Right renal pelvis (tissue), 4 donors: ENCODE measurements around the gene CCDC169. TPM values are rescaled to one million over a fixed set of nuclear protein-coding genes. Genes with fewer than 3 reads are reported as not detected.

Experiments
- DNase-seq, 4 donors: peaks; one replicate each; pipeline ENCODE4 v3.0.0-alpha.2; 2013; ENCODE audit warnings: low read depth in 4 of 4, low spot score in 3 of 4, missing footprints in 1 of 4
- polyA plus RNA-seq, 4 donors: library from polyadenylated mRNA; unstranded; fragments of 120-200 nt; gene quantifications; one replicate each; pipeline ENCODE4 v1.2.1, GENCODE V29; 2013; ENCODE audit not compliant: insufficient read length in 4 of 4

CCDC169 gene
- polyA plus RNA-seq, 4 donors, result 4.2 to 6.9 (median 5.8) TPM

DNA sequence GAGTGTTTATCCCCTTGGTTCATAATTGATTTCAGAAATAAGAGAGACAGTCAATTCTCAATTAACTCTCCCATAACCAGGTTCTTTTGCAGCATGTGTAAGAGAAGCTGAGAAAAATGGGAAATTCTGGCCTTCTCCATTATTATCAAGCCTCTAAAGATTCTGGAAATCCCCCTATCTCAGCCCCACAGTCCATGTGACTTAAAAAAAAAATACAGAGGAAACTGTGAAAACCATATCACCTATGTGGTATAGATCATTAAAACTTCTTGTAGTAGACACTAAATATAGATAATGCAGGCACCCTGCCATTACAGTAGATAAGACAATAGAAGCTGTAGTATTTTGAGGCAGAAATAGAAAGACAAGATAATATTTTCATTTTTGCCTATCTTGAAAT, 48.9 kb downstream of the CCDC169 start:
- no peak for DNase-seq

DNA sequence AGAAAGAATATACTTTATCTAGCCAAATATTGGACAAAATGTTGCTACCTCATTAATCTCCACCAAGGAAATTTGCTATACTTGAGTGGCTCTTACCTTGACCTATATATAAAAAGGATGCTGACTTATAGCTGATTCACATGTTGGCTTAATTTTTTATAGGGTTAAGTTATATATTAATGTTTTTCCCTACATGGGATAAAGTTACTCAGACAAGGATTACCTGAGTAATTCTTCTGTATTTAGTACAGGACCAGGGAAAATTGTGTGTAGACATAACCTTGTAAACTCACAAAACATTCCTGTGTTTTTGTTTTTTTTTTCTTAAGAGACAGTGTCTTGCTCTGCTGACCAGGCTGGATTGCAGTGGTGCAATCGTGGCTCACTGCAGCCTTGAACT, 52.6 kb downstream of the CCDC169 start:
- no peak for DNase-seq

DNA sequence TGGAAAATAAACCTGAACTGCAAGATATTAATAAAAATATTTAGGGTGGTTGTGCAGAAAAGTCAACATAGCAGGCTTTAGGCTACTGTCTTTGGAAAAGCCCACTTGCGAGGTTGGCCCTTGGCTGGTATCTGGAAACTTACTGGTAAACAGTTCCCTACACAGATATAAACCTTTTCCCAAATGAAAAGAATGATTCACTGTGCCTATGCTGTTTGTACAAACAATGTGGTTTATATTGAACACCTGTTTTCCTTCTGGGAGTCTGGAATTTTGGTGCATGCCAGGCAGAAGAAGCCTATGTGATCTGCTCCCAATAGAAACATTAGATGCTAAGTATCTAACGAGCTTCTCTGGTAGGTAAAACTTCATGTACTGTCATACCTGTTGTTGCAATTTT, 53.5 kb downstream of the CCDC169 start:
- DNase-seq, result no peak

- no peak for DNase-seq
Measured at GRCh38 chr13:36242761-36243160, 54.9 kb downstream of the CCDC169 start.

DNA sequence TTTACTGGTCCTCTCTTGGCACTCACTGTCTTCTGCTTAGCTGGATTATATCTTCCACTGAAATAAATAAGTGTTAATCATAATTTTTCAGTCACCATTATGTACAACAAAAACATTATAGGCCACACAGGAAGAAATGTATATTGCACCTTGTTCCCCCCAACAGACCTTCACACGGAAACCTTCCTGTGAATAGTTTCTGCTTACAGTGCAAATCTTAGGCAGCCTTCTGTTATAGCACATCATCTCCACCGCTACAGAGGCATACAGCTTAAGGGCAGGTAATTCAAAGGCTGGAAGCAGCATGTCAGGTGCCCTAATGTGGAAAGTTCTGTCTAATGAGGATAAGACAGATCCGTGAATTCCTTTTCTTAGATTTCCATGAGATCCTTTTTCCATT, 66.4 kb downstream of the CCDC169 start:
- no peak for DNase-seq

GRCh38 chr13:36224730-36225129, 72.9 kb downstream of the CCDC169 start:
- no peak for DNase-seq

- DNase-seq, result no peak
Measured at GRCh38 chr13:36219883-36220282, 77.7 kb downstream of the CCDC169 start.

DNA sequence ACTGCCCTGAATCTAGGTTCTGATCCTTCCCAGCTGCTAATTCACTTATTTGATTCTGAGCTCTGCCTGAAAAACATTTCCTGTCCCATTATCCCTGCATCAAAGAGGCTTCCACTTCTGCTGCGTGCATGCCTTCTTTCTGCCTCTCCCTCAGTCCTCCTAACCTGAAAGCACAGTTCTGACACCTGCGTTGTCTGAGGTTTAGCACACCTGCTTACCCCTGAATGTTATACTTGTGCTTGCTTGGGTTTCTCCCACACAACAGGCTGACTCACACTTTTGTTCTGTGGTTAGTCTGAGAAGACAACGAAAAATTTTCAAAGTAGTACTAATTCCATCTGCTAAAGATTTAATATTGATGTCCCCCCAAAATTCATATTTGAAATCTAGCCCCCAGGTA, 80.2 kb downstream of the CCDC169 start:
- no peak for DNase-seq

GRCh38 chr13:36214163-36214921, 83.3 kb downstream of the CCDC169 start, which contains the start of gene SOHLH2:
TSS of gene SOHLH2 (minus strand) at chr13:36214556. CDS start at chr13:36214526, 30 bp downstream.
- DNase-seq, result no peak

- no peak for DNase-seq
Measured at GRCh38 chr13:36212789-36213188, 84.8 kb downstream of the CCDC169 start.

DNA sequence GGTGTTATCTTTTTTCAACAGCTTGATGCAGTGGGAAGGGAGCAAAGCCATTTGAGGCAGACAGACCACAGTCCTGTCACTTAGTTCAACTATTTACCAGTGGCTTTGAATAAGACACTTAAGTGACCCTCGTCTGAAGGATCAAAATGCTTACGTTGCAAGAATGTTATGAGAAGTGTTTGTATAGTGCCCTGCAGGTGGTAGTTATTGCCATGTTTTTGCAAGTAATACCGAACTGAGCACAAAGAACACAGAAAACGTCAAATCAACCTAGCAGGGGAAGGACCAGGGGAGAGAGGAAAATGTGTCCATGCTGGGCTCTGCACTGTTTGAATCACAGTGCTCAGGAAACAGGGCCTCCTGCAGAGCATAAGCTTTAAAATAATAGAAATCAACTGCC, 86.0 kb downstream of the CCDC169 start:
- DNase-seq, result no peak

- DNase-seq, result no peak
Measured at GRCh38 chr13:36210738-36211137, 86.9 kb downstream of the CCDC169 start.

DNA sequence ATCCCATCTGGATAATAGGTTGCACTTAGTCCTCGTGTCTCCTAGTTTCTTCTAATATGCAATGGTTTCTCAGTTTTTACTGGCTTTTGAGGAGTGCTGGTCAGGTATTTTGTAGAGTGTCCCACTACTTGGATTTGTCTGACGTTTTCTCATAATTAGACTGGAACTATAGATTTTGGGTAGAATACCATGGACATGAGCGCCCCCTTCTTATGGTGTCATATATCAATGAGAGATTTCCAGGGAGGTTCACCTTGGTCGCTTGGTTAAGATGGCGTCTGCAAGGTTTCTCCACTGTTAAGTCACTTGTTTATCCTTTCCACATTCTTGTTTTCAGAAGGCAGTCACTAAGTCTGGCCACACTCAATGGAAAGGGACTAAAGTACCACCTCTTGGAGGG, 89.9 kb downstream of the CCDC169 start:
- DNase-seq, result no peak

DNA sequence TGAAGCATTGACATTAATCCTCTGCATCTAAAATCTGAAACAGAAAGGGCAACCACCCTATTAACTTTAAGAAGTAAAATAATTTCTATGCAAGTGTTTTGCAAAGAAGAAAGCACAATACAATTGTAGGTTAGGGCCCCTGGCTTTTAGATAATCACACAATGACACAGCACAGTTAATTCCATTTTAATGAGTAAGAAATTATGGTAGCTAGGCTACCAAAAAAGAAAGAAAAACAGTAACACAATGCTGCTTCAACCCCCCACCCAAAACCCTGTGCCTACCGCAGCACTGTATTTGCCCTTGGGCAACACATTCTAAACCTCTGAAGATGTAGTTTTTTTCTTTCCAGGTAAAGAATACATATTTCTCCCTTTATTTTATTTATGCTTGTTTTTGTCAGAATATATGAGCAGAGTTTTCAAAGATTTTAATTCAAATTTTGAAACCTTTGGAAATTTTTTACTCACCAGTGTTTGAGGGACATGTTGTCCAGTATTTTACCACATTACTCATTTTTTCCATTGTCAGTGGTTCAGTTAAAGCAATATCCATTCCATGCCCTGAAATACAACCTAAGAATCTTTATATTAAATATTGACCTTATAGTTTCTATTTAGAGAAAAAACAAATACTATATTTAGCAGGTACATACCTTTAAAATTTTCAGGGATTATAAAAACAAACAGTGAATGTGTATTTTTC, 104.3 kb downstream of the CCDC169 start:
- no peak for DNase-seq

GRCh38 chr13:36192166-36192565, 105.4 kb downstream of the CCDC169 start:
- DNase-seq, result no peak

DNA sequence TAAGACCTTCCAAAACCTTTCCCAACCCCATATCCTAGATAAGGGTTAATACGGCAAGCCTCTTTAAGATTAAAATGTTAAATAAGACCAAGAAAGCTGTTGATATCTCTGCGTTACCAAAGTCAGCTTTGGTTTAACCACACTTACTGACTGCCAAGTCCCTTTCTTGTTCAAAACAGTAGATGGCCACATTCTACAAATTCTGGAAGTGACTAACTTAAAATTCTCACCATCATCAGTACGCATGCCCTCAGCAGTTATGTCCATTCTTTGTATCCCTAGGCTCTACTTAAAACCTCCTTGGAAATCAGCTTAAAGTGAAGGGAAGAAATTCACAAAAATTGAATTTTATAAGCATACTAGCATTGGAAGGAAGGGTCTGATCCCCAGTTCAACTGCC, 106.8 kb downstream of the CCDC169 start:
- no peak for DNase-seq

DNA sequence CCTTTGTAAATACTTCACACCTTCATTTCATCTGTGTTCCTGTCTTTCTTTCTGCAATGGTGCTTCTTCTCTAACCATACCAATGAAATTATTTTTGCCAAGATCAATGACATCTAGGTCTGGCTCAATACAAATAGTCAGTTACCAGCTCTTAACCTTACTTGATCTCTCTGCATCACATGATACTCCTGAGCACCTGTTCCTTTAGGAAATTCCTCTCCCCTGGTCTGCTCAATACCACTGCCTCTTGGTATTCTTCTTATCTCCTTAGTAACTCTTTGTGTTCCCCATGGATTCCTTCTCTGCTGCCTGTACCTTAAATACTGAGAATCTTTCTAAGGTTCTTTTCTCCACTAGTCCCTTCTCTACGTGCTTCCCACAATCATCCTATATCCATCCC, 109.2 kb downstream of the CCDC169 start:
- no peak for DNase-seq

DNA sequence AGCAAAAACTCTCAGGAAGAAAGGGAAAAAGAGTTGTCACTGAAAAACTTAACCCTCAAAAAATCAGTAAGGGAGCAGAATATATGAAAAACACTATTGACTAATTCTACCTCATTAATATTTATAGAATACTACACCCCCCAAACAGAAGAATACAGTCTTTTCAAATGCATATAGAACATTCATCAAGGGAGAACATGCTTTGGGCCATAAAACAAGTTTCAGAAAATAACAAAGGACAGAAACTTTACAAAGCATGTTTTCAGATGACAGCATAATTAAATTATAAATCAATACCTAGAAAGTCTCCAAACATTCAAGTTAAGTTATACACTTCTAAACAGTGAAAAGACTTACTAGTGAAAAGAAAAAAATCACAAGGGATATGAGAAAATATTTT, 113.7 kb downstream of the CCDC169 start:
- DNase-seq, result no peak
